Breast epithelium (tissue), 3 donors: ENCODE data around the gene DCAF10.

Experiments used
- CTCF ChIP-seq, 3 donors: fragments of 450-650 bp; IDR thresholded peaks; one replicate each; pipeline ENCODE4 v1.5.1; 2016 to 2017; ENCODE audit warnings: antibody characterized with exemption in 3 of 3, mild to moderate bottlenecking in 3 of 3, moderate library complexity in 3 of 3
- POLR2A ChIP-seq: fragments of 450-650 bp; IDR thresholded peaks from one replicate; pipeline ENCODE4 v1.6.1; 2016; ENCODE audit warnings: antibody characterized with exemption, mild to moderate bottlenecking, moderate library complexity

- TF ChIP-seq CTCF (IDR thresholded peaks at IDR 0.05), result no peak
- no peak for TF ChIP-seq POLR2A
These were observed 108.1 kb downstream of the DCAF10 start for GRCh38 chr9:37908698-37909186.
